GM12878 (cell line): ENCODE measurements around the gene STRN4. TPM values are rescaled to one million over a fixed set of nuclear protein-coding genes. Genes with fewer than 3 reads are reported as not detected.

ENCODE experiments used
- BCLAF1 ChIP-seq: fragments of 450-650 bp; IDR thresholded peaks from 2 replicates; pipeline ENCODE4 v1.6.1; 2017; ENCODE audit warnings: antibody characterized with exemption, mild to moderate bottlenecking, moderate library complexity
- CBFB ChIP-seq: IDR thresholded peaks from 2 replicates; pipeline ENCODE4 v1.6.1; 2016; ENCODE audit warnings: antibody characterized with exemption, low read depth
- EED ChIP-seq: sonication (generic); IDR thresholded peaks from 2 replicates; pipeline ENCODE4 v1.6.1; 2016; ENCODE audit warnings: antibody characterized with exemption, low read depth
- FOS ChIP-seq: IDR thresholded peaks from 3 replicates; pipeline ENCODE4 v1.6.1; 2011; ENCODE audit warnings: borderline replicate concordance; ENCODE audit not compliant: insufficient read length; ENCODE audit errors: extremely low read depth
- IRF3 ChIP-seq: fragments of 450-650 bp; IDR thresholded peaks from 2 replicates; pipeline ENCODE4 v1.6.1; 2014; ENCODE audit warnings: mild to moderate bottlenecking
- IRF4 ChIP-seq: IDR thresholded peaks from 2 replicates; pipeline ENCODE4 v1.6.1; 2011; ENCODE audit warnings: low read depth, low read length
- KDM1A ChIP-seq: fragments of 200-600 bp; sonication (generic); IDR thresholded peaks from 2 replicates; pipeline ENCODE4 v1.6.1; 2016; ENCODE audit warnings: borderline replicate concordance
- REST ChIP-seq: IDR thresholded peaks from 2 replicates; pipeline ENCODE4 v1.6.1; 2012; ENCODE audit warnings: mild to moderate bottlenecking, low read depth, low read length
- RFX5 ChIP-seq: IDR thresholded peaks from 2 replicates; pipeline ENCODE4 v1.6.1; 2011; ENCODE audit warnings: low read depth, low read length, improper control_type of control experiment
- STAT1 ChIP-seq: fragments of 450-650 bp; conservative IDR thresholded peaks from 2 replicates; pipeline ENCODE4 v1.6.1; 2014; ENCODE audit warnings: antibody characterized with exemption, mild to moderate bottlenecking
- STAT3 ChIP-seq: IDR thresholded peaks from 2 replicates; pipeline ENCODE4 v1.6.1; 2011; ENCODE audit warnings: low read depth, low read length, improper control_type of control experiment
- USF2 ChIP-seq: IDR thresholded peaks from 2 replicates; pipeline ENCODE4 v1.6.1; 2011; ENCODE audit warnings: low read depth, low read length, improper control_type of control experiment, borderline replicate concordance
- ZBTB33 ChIP-seq: fragments of 450-650 bp; IDR thresholded peaks from 2 replicates; pipeline ENCODE4 v1.6.1; 2017; ENCODE audit warnings: mild to moderate bottlenecking
- ZBTB40 ChIP-seq: fragments of 450-650 bp; IDR thresholded peaks from 2 replicates; pipeline ENCODE4 v1.6.1; 2016; ENCODE audit warnings: mild to moderate bottlenecking, moderate library complexity, borderline replicate concordance
- polyA plus RNA-seq, 11 experiments: library from polyadenylated mRNA; depleted of rRNA in 4 of 11; unstranded in 6 of 11; stranded (reverse) in 5 of 11; fragments of >200 nt; fragmentation: Nextera tagmentation in 4 of 11; fragmentation: Illumina TruSeq in 1 of 11; extraction: Ambion mirVana in 4 of 11; extraction: Trizol in 1 of 11; gene quantifications; 1 replicate in 1 of 11; 2 replicates in 10 of 11; pipeline versions ENCODE4 v1.2.1 to v1.2.3, GENCODE V29; 2011 to 2016; ENCODE audit warnings: inconsistent platforms in 2 of 11, missing spikeins in 2 of 11, low read depth in 1 of 11
- total RNA-seq, 4 experiments: library from RNA; depleted of rRNA in 3 of 4; stranded (reverse); fragments of >200 nt in 3 of 4; fragmentation: Illumina TruSeq in 1 of 4; extraction: Trizol in 1 of 4; gene quantifications; 2 replicates each; pipeline versions ENCODE4 v1.2.1 to v1.2.3, GENCODE V29; 2013 to 2021

STRN4 gene
- total and polyA plus RNA-seq, 10 of the 15 experiments (the other 5 are each of a cell fraction or from before 2014, with no cell fraction given) = 0.42 to 62.8 (median 22.5) TPM

GRCh38 chr19:46718157-46718933 lies 27.9 kb downstream of the STRN4 start (continued):
- no peak for TF ChIP-seq STAT3
- no peak for TF ChIP-seq REST
- TF ChIP-seq ZBTB40 = peak; percentile 71; the same call in 1 of the 2 replicates
- 0 out of 2 replicates have a peak, but pooled peaks have one; percentile 8 for TF ChIP-seq IRF4
- TF ChIP-seq KDM1A = no peak
- TF ChIP-seq IRF3 = no peak
- TF ChIP-seq STAT1 = no peak
- TF ChIP-seq ZBTB33 = no peak
- peak; percentile 94 for TF ChIP-seq EED
- TF ChIP-seq USF2 = peak; percentile 50; the same call in 1 of the 2 replicates
- no peak for TF ChIP-seq FOS
- no peak for TF ChIP-seq RFX5
- no peak for TF ChIP-seq BCLAF1
- peak; percentile 90 for TF ChIP-seq CBFB
